Keratinocyte (primary cell): ENCODE results near the gene DLK2. TPM values are rescaled to one million over a fixed set of nuclear protein-coding genes. Genes with fewer than 3 reads are reported as not detected.
A peak's percentile ranks its signal among the peaks of the same experiment; 100 is the strongest.

Source experiments
- DNase-seq: peaks from one replicate; pipeline ENCODE4 v3.0.0-alpha.2; 2011; ENCODE audit warnings: low read depth, missing footprints, low spot score
- FAIRE-seq: peaks from 2 replicates; lab custom pipeline; 2011; peaks lifted over from hg19 to GRCh38; lab: Jason Lieb, UNC
- H2AFZ ChIP-seq: 2 replicates; pipeline ENCODE4 v1.6.0; 2012; ENCODE audit warnings: low read length, control low read depth, inconsistent platforms; ENCODE audit not compliant: control insufficient read depth
- H3K27ac ChIP-seq: 2 replicates; pipeline ENCODE4 v1.5.1; 2011; ENCODE audit warnings: low read length; ENCODE audit not compliant: control insufficient read depth, insufficient read depth
- H3K27me3 ChIP-seq: 3 replicates; pipeline ENCODE4 v1.6.0; 2011; ENCODE audit warnings: low read length; ENCODE audit not compliant: control insufficient read depth, insufficient read depth; ENCODE audit errors: extremely low read depth
- H3K36me3 ChIP-seq, 2 experiments: 2 replicates in 1 of 2; 3 replicates in 1 of 2; pipeline ENCODE4 v1.5.1; 2011; ENCODE audit warnings: low read length in 2 of 2, mild to moderate bottlenecking in 1 of 2; ENCODE audit not compliant: control insufficient read depth in 2 of 2, insufficient read depth in 2 of 2; ENCODE audit errors: extremely low read depth in 1 of 2
- H3K4me1 ChIP-seq: 3 replicates; pipeline ENCODE4 v1.5.1; 2011; ENCODE audit warnings: low read length; ENCODE audit not compliant: control insufficient read depth, insufficient read depth; ENCODE audit errors: extremely low read depth
- H3K4me2 ChIP-seq: 3 replicates; pipeline ENCODE4 v1.6.0; 2011; ENCODE audit warnings: low read depth, low read length; ENCODE audit not compliant: control insufficient read depth, insufficient read depth; ENCODE audit errors: extremely low read depth
- H3K4me3 ChIP-seq, 3 experiments: fragments of 200-600 bp in 1 of 3; sonication (generic) in 1 of 3; 2 replicates in 2 of 3; 3 replicates in 1 of 3; pipeline ENCODE4 v1.5.1; 2011 to 2016; ENCODE audit warnings: low read length in 3 of 3, mild to moderate bottlenecking in 3 of 3, control low read depth in 2 of 3, inconsistent platforms in 1 of 3, low read depth in 1 of 3, mixed read lengths in 1 of 3, mixed run types in 1 of 3, moderate library complexity in 1 of 3; ENCODE audit not compliant: control insufficient read depth in 2 of 3, insufficient read depth in 2 of 3; ENCODE audit errors: extremely low read depth in 1 of 3
- H3K79me2 ChIP-seq: 2 replicates; pipeline ENCODE4 v1.6.0; 2012; ENCODE audit warnings: low read length; ENCODE audit not compliant: control insufficient read depth, insufficient read depth
- H3K9ac ChIP-seq: 3 replicates; pipeline ENCODE4 v1.6.0; 2011; ENCODE audit warnings: low read length; ENCODE audit not compliant: control insufficient read depth, insufficient read depth; ENCODE audit errors: extremely low read depth
- H3K9me1 ChIP-seq: 3 replicates; pipeline ENCODE4 v1.6.0; 2011; ENCODE audit warnings: low read length; ENCODE audit not compliant: control insufficient read depth, insufficient read depth; ENCODE audit errors: extremely low read depth
- H3K9me3 ChIP-seq: 2 replicates; pipeline ENCODE4 v1.5.1; 2012; ENCODE audit warnings: low read depth, low read length; ENCODE audit not compliant: control insufficient read depth
- H4K20me1 ChIP-seq: 3 replicates; pipeline ENCODE4 v1.6.0; 2011; ENCODE audit warnings: low read length; ENCODE audit not compliant: control insufficient read depth, insufficient read depth; ENCODE audit errors: extremely low read depth
- EZH2 ChIP-seq: IDR thresholded peaks from one replicate; pipeline ENCODE4 v1.6.1; 2012; ENCODE audit warnings: inconsistent platforms, mild to moderate bottlenecking, low read length, moderate library complexity
- dilution Hi-C: fragments of 300-500 bp; cut with MboI; formaldehyde crosslinking; loops from one replicate; pipeline ENCODE4 v1.7.0; 2020; ENCODE audit warnings: low sequenced_read_pairs; ENCODE audit not compliant: extremely low pct_ligation_motif_present
- polyA plus RNA-seq, 5 experiments: library from polyadenylated mRNA; depleted of rRNA in 3 of 5; stranded (reverse) in 3 of 5; stranded (forward) in 1 of 5; unstranded in 1 of 5; fragments of >200 nt; gene quantifications; 1 replicate in 1 of 5; 2 replicates in 3 of 5; 3 replicates in 1 of 5; pipeline versions ENCODE4 v1.2.1 to v1.2.3, GENCODE V29; 2011 to 2012; ENCODE audit warnings: missing spikeins in 2 of 5, low read depth in 1 of 5, low replicate concordance in 1 of 5
- TF ChIP-seq, protein P1 (sequence below), 3 experiments: IDR thresholded peaks in 1 of 3; conservative IDR thresholded peaks in 1 of 3; optimal IDR thresholded peaks in 1 of 3; 2 replicates in 2 of 3; 3 replicates in 1 of 3; pipeline versions ENCODE3 to v1.5.1; 2011; ENCODE audit warnings: low read length in 3 of 3, mild to moderate bottlenecking in 3 of 3, moderate library complexity in 2 of 3, control low read depth in 1 of 3, inconsistent platforms in 1 of 3; ENCODE audit not compliant: insufficient read depth in 2 of 3; ENCODE audit errors: extremely low read depth in 1 of 3

DLK2 gene
- polyA plus RNA-seq, 1 donor (not counting 4 experiments of a cell fraction or from before 2014, with no cell fraction given) = 19.8 TPM

DNA sequence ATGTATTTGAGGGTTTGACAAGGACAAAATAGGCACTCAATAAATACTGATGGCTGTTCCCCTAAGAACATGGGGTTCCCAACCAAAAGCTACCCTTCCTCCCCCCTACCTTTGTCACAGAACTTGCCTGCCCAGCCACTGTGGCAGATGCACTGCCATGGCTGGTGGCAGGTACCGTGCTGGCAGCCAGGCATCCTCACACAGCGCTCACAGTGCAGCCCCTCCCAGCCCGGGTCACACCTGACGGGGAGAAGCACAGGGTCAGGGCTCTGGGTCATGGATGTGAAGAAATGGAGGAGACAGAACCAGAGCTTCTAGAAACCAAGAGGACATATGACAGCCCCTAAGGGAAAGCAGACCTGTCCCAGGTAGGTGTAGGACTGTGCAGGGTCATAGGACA is 2.5 kb downstream of the DLK2 start:
- Histone ChIP-seq H2AFZ (no peak overlapping the region), H3K4me2 (no peak overlapping the region), H3K36me3 (peaks cover 28 to 32% of the 10 kb centered on the region in 2 experiments), H3K27ac (no peak overlapping the region), H3K4me3 (no peak overlapping the region), H4K20me1 (peaks cover 6% of the 10 kb centered on the region), H3K9me1 (no peaks in the 10 kb centered on the region), H3K9ac (no peak overlapping the region), H3K4me1 (peaks cover 29% of the 10 kb centered on the region), H3K27me3 (no peaks in the 10 kb centered on the region), H3K79me2 (peaks cover 4% of the 10 kb centered on the region), H3K9me3 (no peaks in the 10 kb centered on the region)
- DNase-seq (no peak), FAIRE-seq (no peak)
- no peak for TF ChIP-seq EZH2
- TF ChIP-seq, protein P1, sequence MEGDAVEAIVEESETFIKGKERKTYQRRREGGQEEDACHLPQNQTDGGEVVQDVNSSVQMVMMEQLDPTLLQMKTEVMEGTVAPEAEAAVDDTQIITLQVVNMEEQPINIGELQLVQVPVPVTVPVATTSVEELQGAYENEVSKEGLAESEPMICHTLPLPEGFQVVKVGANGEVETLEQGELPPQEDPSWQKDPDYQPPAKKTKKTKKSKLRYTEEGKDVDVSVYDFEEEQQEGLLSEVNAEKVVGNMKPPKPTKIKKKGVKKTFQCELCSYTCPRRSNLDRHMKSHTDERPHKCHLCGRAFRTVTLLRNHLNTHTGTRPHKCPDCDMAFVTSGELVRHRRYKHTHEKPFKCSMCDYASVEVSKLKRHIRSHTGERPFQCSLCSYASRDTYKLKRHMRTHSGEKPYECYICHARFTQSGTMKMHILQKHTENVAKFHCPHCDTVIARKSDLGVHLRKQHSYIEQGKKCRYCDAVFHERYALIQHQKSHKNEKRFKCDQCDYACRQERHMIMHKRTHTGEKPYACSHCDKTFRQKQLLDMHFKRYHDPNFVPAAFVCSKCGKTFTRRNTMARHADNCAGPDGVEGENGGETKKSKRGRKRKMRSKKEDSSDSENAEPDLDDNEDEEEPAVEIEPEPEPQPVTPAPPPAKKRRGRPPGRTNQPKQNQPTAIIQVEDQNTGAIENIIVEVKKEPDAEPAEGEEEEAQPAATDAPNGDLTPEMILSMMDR (optimal IDR thresholded peaks at IDR 0.05 in 1 of 3, IDR thresholded peaks at IDR 0.05 in 1 of 3, conservative IDR thresholded peaks at IDR 0.05 in 1 of 3; ENCODE audit: extremely low read depth in 1 of 3, insufficient read depth in 2 of 3, low read length in 3 of 3) = no peak
- dilution Hi-C loops = no loop called here

DNA sequence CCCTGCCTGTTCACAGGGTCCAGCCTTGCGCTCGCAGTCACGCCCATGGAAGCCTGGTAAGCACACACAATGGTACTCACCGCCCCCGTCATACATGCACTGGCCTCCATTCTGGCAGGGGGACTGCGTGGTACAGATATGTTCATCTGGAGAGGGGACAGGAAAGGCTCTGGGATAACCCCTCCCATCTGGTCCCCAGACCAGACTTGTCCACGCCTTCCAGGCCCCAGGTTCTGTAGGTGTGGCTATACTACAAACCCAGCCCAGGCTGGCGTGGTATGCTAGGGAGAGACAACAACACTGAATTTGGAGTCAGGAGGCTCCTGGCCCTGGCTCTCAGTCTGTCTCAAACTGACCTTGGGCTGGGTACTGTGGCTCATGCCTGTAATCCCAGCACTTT is 3.4 kb downstream of the DLK2 start:
- H3K4me1 ChIP-seq = peaks cover 29% of the 10 kb centered on the region
- H4K20me1 ChIP-seq = peaks cover 6% of the 10 kb centered on the region
- no peak for DNase-seq
- peaks cover 4% of the 10 kb centered on the region for H3K79me2 ChIP-seq
- no peak overlapping the region for H2AFZ ChIP-seq
- H3K9me3 ChIP-seq = no peaks in the 10 kb centered on the region
- H3K9me1 ChIP-seq = no peaks in the 10 kb centered on the region
- TF ChIP-seq, protein P1 (optimal IDR thresholded peaks at IDR 0.05 in 1 of 3, IDR thresholded peaks at IDR 0.05 in 1 of 3, conservative IDR thresholded peaks at IDR 0.05 in 1 of 3; ENCODE audit: extremely low read depth in 1 of 3, insufficient read depth in 2 of 3, low read length in 3 of 3) = no peak
- no peak for TF ChIP-seq EZH2
- H3K36me3 ChIP-seq = peaks cover 32% of the 10 kb centered on the region in 2 experiments
- no peak overlapping the region for H3K4me3 ChIP-seq
- H3K9ac ChIP-seq = no peak overlapping the region
- FAIRE-seq = peak; percentile 13
- H3K4me2 ChIP-seq = peak overlapping the region; percentile 31
- dilution Hi-C loops = no loop called here
- no peak overlapping the region for H3K27ac ChIP-seq
- H3K27me3 ChIP-seq = no peaks in the 10 kb centered on the region
